A673 (cell line): ENCODE measurements around the gene TMEM178B. TPM values are rescaled to one million over a fixed set of nuclear protein-coding genes. Genes with fewer than 3 reads are reported as not detected.

Experiments
- BruUV-seq: library from RNA; stranded (reverse); fragments of 400-500 nt; replicated peaks from 2 replicates; lab custom pipeline; 2021; lab: Mats Ljungman, UMichigan
- CTCF ChIA-PET: fragments of 300-600 bp; sonication (Branson Sonifier 250); formaldehyde crosslinking; loops from one replicate; lab custom pipeline; 2022; ENCODE audit warnings: antibody characterized with exemption; lab: Charles Lee
- POLR2A ChIA-PET: fragments of 300-600 bp; sonication (Branson Sonifier 250); formaldehyde crosslinking; loops from one replicate; lab custom pipeline; 2022; ENCODE audit warnings: antibody characterized with exemption; ENCODE audit not compliant: low non-redundant PET; lab: Charles Lee
- DNase-seq: peaks from one replicate; pipeline ENCODE4 v3.0.0-alpha.2; 2015; ENCODE audit warnings: low spot score
- H3K27ac ChIP-seq: fragments of 200-600 bp; sonication (generic); 2 replicates; pipeline ENCODE4 v1.5.1; 2016; ENCODE audit warnings: mixed run types, low read depth, mild to moderate bottlenecking, mixed read lengths, antibody characterized with exemption, low read length; ENCODE audit not compliant: poor library complexity, severe bottlenecking
- H3K27me3 ChIP-seq: fragments of 200-600 bp; sonication (generic); replicated peaks from 2 replicates; pipeline ENCODE4 v1.6.1; 2017; ENCODE audit warnings: mixed run types, low read depth, mild to moderate bottlenecking, mixed read lengths, antibody characterized with exemption, low read length; ENCODE audit not compliant: insufficient read depth, poor library complexity
- H3K36me3 ChIP-seq: fragments of 200-600 bp; sonication (generic); 2 replicates; pipeline ENCODE4 v1.6.1; 2016; ENCODE audit warnings: mixed run types, mild to moderate bottlenecking, mixed read lengths, antibody characterized with exemption, low read length; ENCODE audit not compliant: insufficient read depth, poor library complexity, severe bottlenecking
- H3K4me1 ChIP-seq: fragments of 200-600 bp; sonication (generic); 2 replicates; pipeline ENCODE4 v1.6.1; 2017; ENCODE audit warnings: mixed run types, mild to moderate bottlenecking, mixed read lengths, antibody characterized with exemption, low read length; ENCODE audit not compliant: insufficient read depth, poor library complexity, severe bottlenecking
- H3K4me3 ChIP-seq: fragments of 200-600 bp; sonication (generic); 2 replicates; pipeline ENCODE4 v1.5.1; 2016; ENCODE audit warnings: low read depth, mixed run types, mild to moderate bottlenecking, mixed read lengths, low read length; ENCODE audit not compliant: poor library complexity, severe bottlenecking
- H3K9me3 ChIP-seq: fragments of 200-600 bp; sonication (generic); 2 replicates; pipeline ENCODE4 v1.6.1; 2016; ENCODE audit warnings: mixed run types, low read depth, mild to moderate bottlenecking, mixed read lengths, antibody characterized with exemption, low read length; ENCODE audit not compliant: poor library complexity, severe bottlenecking
- EZH2 ChIP-seq: fragments of 200-600 bp; sonication (generic); IDR thresholded peaks from 2 replicates; pipeline ENCODE4 v1.6.1; 2017; ENCODE audit warnings: borderline replicate concordance, low read depth, mild to moderate bottlenecking, mixed read lengths, antibody characterized with exemption, low read length; ENCODE audit not compliant: poor library complexity, severe bottlenecking
- intact Hi-C: fragments of 100-400 bp; cut with micrococcal nuclease; formaldehyde crosslinking; loops from one replicate; pipeline ENCODE4 v1.10.0; 2022; ENCODE audit not compliant: unreplicated experiment
- total RNA-seq: library from RNA; stranded (reverse); gene quantifications from 2 replicates; pipeline ENCODE4 v1.2.3, GENCODE V29; 2021
- TF ChIP-seq, protein P1 (sequence below): fragments of 300-800, 200-600 bp; sonication (generic); conservative IDR thresholded peaks from 2 replicates; pipeline ENCODE4 v1.5.1; 2017; ENCODE audit warnings: low read depth, mild to moderate bottlenecking, antibody characterized with exemption, low read length, moderate library complexity, mixed read lengths

The TMEM178B gene
- total RNA-seq, 1 experiment from 2014 or later, result 2.8 TPM

DNA sequence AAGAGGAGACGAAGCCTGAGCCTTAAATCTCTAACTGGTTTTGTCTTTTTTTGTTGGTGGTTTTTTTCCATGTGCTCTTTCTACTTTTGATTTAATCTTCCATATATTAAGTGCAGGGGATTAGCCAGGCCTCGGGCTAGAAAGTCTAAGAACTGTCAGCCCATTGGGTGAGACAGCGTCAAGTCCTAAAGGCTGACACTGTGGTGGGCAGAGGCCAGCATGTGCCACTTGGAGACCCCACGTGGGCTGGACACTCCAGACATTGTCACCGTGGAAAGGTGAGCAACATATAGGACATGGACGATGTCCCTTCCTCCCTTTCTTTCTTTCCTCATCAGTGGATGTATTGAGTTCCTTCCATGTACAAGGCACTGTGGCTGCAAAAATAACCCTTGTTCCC, 129.3 kb downstream of the TMEM178B start:
- H3K27ac ChIP-seq, result no peak overlapping the region
- CTCF ChIA-PET, result no interaction called here
- H3K27me3 ChIP-seq, result peaks cover 3% of the 10 kb centered on the region
- H3K9me3 ChIP-seq, result no peaks in the 10 kb centered on the region
- no peak for DNase-seq
- H3K36me3 ChIP-seq, result no peaks in the 10 kb centered on the region
- no peak for TF ChIP-seq EZH2
- TF ChIP-seq, protein P1, sequence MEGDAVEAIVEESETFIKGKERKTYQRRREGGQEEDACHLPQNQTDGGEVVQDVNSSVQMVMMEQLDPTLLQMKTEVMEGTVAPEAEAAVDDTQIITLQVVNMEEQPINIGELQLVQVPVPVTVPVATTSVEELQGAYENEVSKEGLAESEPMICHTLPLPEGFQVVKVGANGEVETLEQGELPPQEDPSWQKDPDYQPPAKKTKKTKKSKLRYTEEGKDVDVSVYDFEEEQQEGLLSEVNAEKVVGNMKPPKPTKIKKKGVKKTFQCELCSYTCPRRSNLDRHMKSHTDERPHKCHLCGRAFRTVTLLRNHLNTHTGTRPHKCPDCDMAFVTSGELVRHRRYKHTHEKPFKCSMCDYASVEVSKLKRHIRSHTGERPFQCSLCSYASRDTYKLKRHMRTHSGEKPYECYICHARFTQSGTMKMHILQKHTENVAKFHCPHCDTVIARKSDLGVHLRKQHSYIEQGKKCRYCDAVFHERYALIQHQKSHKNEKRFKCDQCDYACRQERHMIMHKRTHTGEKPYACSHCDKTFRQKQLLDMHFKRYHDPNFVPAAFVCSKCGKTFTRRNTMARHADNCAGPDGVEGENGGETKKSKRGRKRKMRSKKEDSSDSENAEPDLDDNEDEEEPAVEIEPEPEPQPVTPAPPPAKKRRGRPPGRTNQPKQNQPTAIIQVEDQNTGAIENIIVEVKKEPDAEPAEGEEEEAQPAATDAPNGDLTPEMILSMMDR, result no peak
- H3K4me3 ChIP-seq, result no peak overlapping the region
- POLR2A ChIA-PET, result no interaction called here
- intact Hi-C loops, result no loop called here
- H3K4me1 ChIP-seq, result no peaks in the 10 kb centered on the region
- no TSS peak for BruUV-seq

- intact Hi-C loops, result no loop called here
- Histone ChIP-seq H3K9me3 (no peaks in the 10 kb centered on the region), H3K4me1 (no peaks in the 10 kb centered on the region), H3K27me3 (peaks cover 3% of the 10 kb centered on the region), H3K27ac (no peak overlapping the region), H3K4me3 (no peak overlapping the region), H3K36me3 (no peaks in the 10 kb centered on the region)
- DNase-seq, result no peak
- CTCF ChIA-PET, result no interaction called here
- POLR2A ChIA-PET, result no interaction called here
- no TSS peak for BruUV-seq
- TF ChIP-seq EZH2, result no peak
- TF ChIP-seq, protein P1, result no peak
Measured at GRCh38 chr7:141203586-141203985, 129.7 kb downstream of the TMEM178B start.

DNA sequence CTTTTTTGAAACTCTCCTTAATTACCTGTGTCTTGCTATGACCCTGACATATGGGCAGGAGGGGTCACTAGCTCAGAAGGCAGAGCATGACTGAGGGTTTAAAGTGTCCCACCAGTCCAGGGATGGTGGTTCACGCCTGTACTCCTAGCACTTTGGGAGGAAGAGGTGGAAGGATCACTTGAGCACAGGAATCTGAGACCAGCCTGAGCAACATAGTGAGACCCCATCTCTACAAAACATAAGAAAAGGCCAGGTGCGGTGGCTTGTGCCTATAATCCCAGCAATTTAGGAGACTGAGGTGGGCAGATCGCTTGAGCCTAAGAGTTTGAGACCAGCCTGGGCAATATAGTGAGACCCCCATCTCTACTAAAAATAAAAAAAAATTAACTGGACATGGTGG, 133.8 kb downstream of the TMEM178B start:
- Histone ChIP-seq H3K9me3 (no peaks in the 10 kb centered on the region), H3K36me3 (no peaks in the 10 kb centered on the region), H3K27ac (no peak overlapping the region), H3K27me3 (no peaks in the 10 kb centered on the region), H3K4me1 (no peaks in the 10 kb centered on the region), H3K4me3 (no peak overlapping the region)
- intact Hi-C loops, result no loop called here
- no peak for DNase-seq
- ChIA-PET POLR2A (no interaction called here), CTCF (no interaction called here)
- BruUV-seq, result no TSS peak
- no peak for TF ChIP-seq EZH2
- TF ChIP-seq, protein P1, result no peak
